HEK293 (cell line): ENCODE measurements around the gene MMP14.

Experiments
- CTCF ChIA-PET: fragments of 350-600 bp; formaldehyde crosslinking; extraction: SDS; loops from one replicate; lab custom pipeline; 2021; ENCODE audit warnings: antibody characterized with exemption; lab: Yijun Ruan, JAX
- POLR2A ChIA-PET: fragments of 300-600 bp; formaldehyde crosslinking; extraction: SDS; loops from one replicate; lab custom pipeline; 2020; ENCODE audit warnings: antibody characterized with exemption, inconsistent platforms; lab: Yijun Ruan, JAX
- H3K27ac ChIP-seq: fragments of 200-500 bp; sonication (Bioruptor generic); 2 replicates; pipeline ENCODE4 v1.5.1; 2014; ENCODE audit warnings: low read depth, low read length, control low read depth, inconsistent platforms; ENCODE audit errors: extremely low read depth
- H3K36me3 ChIP-seq, 2 experiments: fragments of 200-500 bp in 1 of 2; sonication (Bioruptor generic) in 1 of 2; 1 replicate in 1 of 2; 2 replicates in 1 of 2; pipeline ENCODE4 v1.5.1; 2014 to 2017; ENCODE audit warnings: inconsistent platforms in 2 of 2, low read length in 2 of 2; ENCODE audit not compliant: control insufficient read depth in 2 of 2, insufficient read depth in 1 of 2
- H3K4me1 ChIP-seq: fragments of 200-500 bp; sonication (Bioruptor generic); 2 replicates; pipeline ENCODE4 v1.5.1; 2014; ENCODE audit warnings: mild to moderate bottlenecking, low read length, inconsistent platforms; ENCODE audit not compliant: control insufficient read depth, insufficient read depth
- H3K4me3 ChIP-seq: 2 replicates; pipeline ENCODE4 v1.5.1; 2011; ENCODE audit warnings: low read depth, mild to moderate bottlenecking, control low read depth, low read length, moderate library complexity
- H3K9me3 ChIP-seq: fragments of 200-500 bp; sonication (Bioruptor generic); 2 replicates; pipeline ENCODE4 v1.5.1; 2014; ENCODE audit warnings: low read depth, low read length, inconsistent platforms; ENCODE audit not compliant: control insufficient read depth, insufficient read depth
- KLF1 ChIP-seq: fragments of 450-650 bp; formaldehyde crosslinking; IDR thresholded peaks from 2 replicates; pipeline ENCODE4 v1.5.1; 2016; ENCODE audit warnings: missing biosample characterization, missing genetic modification characterization
- OVOL3 ChIP-seq: fragments of 450-650 bp; formaldehyde crosslinking; IDR thresholded peaks from 2 replicates; pipeline ENCODE4 v1.5.1; 2016; ENCODE audit warnings: missing biosample characterization, missing genetic modification characterization
- SCRT1 ChIP-seq: fragments of 450-650 bp; formaldehyde crosslinking; IDR thresholded peaks from 2 replicates; pipeline ENCODE4 v1.5.1; 2016; ENCODE audit warnings: missing biosample characterization, missing genetic modification characterization, borderline replicate concordance
- WT1 ChIP-seq: fragments of 450-650 bp; formaldehyde crosslinking; IDR thresholded peaks from 2 replicates; pipeline ENCODE4 v1.5.1; 2016; ENCODE audit warnings: missing biosample characterization, missing genetic modification characterization
- ZFP37 ChIP-seq: fragments of 450-650 bp; formaldehyde crosslinking; IDR thresholded peaks from 2 replicates; pipeline ENCODE4 v1.5.1; 2016; ENCODE audit warnings: missing biosample characterization, missing genetic modification characterization
- ZFP41 ChIP-seq: fragments of 450-650 bp; formaldehyde crosslinking; IDR thresholded peaks from 2 replicates; pipeline ENCODE4 v1.5.1; 2016; ENCODE audit warnings: missing biosample characterization, missing genetic modification characterization, borderline replicate concordance
- ZNF146 ChIP-seq: fragments of 450-650 bp; formaldehyde crosslinking; IDR thresholded peaks from 2 replicates; pipeline ENCODE4 v1.5.1; 2016; ENCODE audit warnings: missing biosample characterization, missing genetic modification characterization
- ZNF169 ChIP-seq: fragments of 450-650 bp; formaldehyde crosslinking; IDR thresholded peaks from 2 replicates; pipeline ENCODE4 v1.5.1; 2016; ENCODE audit warnings: missing biosample characterization, missing genetic modification characterization
- ZNF174 ChIP-seq: fragments of 450-650 bp; formaldehyde crosslinking; IDR thresholded peaks from 2 replicates; pipeline ENCODE4 v1.5.0; 2017; ENCODE audit warnings: missing biosample characterization, mild to moderate bottlenecking, missing genetic modification characterization
- ZNF341 ChIP-seq: fragments of 450-650 bp; formaldehyde crosslinking; IDR thresholded peaks from 2 replicates; pipeline ENCODE4; 2016; ENCODE audit warnings: low read depth, missing biosample characterization, missing genetic modification characterization
- ZNF37A ChIP-seq: fragments of 450-650 bp; IDR thresholded peaks from 2 replicates; pipeline ENCODE4 v1.5.1; 2018; ENCODE audit warnings: missing biosample characterization, missing genetic modification characterization
- ZNF404 ChIP-seq: fragments of 450-650 bp; formaldehyde crosslinking; IDR thresholded peaks from 2 replicates; pipeline ENCODE4 v1.5.1; 2017; ENCODE audit warnings: missing biosample characterization, missing genetic modification characterization
- ZNF558 ChIP-seq: fragments of 450-650 bp; formaldehyde crosslinking; IDR thresholded peaks from 2 replicates; pipeline ENCODE4 v1.5.1; 2016; ENCODE audit warnings: missing biosample characterization, missing genetic modification characterization
- ZNF561 ChIP-seq: fragments of 450-650 bp; IDR thresholded peaks from 2 replicates; pipeline ENCODE4 v1.5.1; 2018; ENCODE audit warnings: missing biosample characterization, missing genetic modification characterization, borderline replicate concordance
- ZNF837 ChIP-seq: fragments of 450-650 bp; formaldehyde crosslinking; IDR thresholded peaks from 2 replicates; pipeline ENCODE4 v1.5.1; 2016; ENCODE audit warnings: missing biosample characterization, missing genetic modification characterization
- TF ChIP-seq, protein P1 (sequence below): fragments of 450-650 bp; formaldehyde crosslinking; IDR thresholded peaks from 2 replicates; pipeline ENCODE4 v1.5.1; 2017; ENCODE audit warnings: missing biosample characterization, missing genetic modification characterization
- TF ChIP-seq, protein P2 (sequence below): fragments of 450-650 bp; formaldehyde crosslinking; conservative IDR thresholded peaks from 2 replicates; pipeline ENCODE4 v1.5.1; 2016; ENCODE audit warnings: low read depth, missing biosample characterization, missing genetic modification characterization
- TF ChIP-seq, protein P3 (sequence below): fragments of 450-650 bp; formaldehyde crosslinking; IDR thresholded peaks from 2 replicates; pipeline ENCODE4 v1.5.1; 2016; ENCODE audit warnings: missing biosample characterization, missing genetic modification characterization

The MMP14 gene

DNA sequence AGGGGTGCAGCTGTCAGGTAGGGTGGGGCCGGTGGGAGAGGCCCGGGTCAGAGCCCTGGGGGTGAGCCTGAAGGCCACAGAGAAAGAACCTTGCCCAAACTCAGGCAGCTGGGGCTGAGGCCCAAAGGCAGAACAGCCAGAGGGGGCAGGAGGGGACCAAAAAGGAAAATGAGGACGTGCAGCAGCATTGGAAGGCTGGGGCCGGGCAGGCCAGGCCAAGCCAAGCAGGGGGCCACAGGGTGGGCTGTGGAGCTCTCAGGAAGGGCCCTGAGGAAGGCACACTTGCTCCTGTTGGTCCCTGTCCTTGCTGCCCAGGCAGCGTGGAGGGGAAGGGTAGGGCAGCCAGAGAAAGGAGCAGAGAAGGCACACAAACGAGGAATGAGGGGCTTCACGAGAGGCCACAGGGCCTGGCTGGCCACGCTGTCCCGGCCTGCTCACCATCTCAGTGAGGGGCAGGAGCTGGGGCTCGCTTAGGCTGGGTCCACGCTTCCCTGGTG, 10.5 kb downstream of the MMP14 start:
- CTCF ChIA-PET, result interaction anchor here (9.7 kb wide), 1 partner anchor 24 kb away, joined by 115 read pairs; no protein-coding TSS in a partner anchor
- no peak for TF ChIP-seq ZNF558 (tag by site-specific recombination)
- no peak for TF ChIP-seq ZNF174 (tag by site-specific recombination)
- TF ChIP-seq ZNF341 (tag by site-specific recombination), result 0 out of 2 replicates have a peak, but pooled peaks have one; percentile 33
- Histone ChIP-seq H3K4me1 (no peaks in the 10 kb centered on the region), H3K36me3 (no peaks in the 10 kb centered on the region; a peak in 1 of 3 replicates), H3K9me3 (no peaks in the 10 kb centered on the region), H3K4me3 (no peak overlapping the region), H3K27ac (no peak overlapping the region)
- POLR2A ChIA-PET, result interaction anchor here (0.9 kb wide), 1 partner anchor 12 kb away, joined by 3 read pairs; no protein-coding TSS in a partner anchor

DNA sequence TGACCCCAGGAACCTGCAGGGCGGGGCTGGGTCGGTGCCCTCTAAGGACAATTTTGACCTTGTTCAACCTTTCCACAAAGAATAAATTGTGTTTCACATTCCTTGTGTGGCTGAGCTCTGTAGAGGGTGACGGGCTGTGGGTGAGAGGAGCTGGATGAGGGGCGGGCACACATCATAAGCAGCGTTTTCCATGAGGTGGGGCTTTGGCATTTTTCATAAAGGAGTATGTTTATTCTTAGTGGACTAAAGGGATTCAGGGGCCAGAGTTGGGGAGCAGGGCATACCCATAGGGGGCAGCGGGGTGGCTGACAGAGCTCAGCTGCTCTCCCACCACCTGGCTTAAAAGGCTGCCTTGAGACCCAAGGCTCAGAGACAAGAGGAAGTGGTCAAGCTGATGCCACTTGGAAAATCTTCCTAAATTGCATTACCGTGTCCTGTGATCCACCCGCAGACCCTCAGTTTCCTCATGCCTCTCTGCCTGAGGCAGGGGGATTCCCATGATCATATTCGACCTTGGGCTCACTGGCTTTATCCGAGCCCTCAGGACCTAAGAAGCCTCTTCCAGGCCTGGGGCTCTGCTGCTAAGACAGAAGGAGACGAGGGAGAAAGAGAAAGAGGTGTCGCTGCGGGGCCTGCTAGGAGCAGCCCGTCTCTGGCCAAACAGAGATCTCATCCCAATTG, 11.4 kb downstream of the MMP14 start:
- H3K4me1 ChIP-seq, result no peaks in the 10 kb centered on the region
- POLR2A ChIA-PET, result interaction anchor here (0.9 kb wide), 1 partner anchor 13 kb away, joined by 3 read pairs; no protein-coding TSS in a partner anchor
- H3K4me3 ChIP-seq, result no peak overlapping the region
- H3K27ac ChIP-seq, result no peak overlapping the region
- no peaks in the 10 kb centered on the region; a peak in 1 of 3 replicates for H3K36me3 ChIP-seq
- no peaks in the 10 kb centered on the region for H3K9me3 ChIP-seq
- CTCF ChIA-PET, result interaction anchor here (1.0 to 9.7 kb wide), 3 partner anchors 25 to 291 kb away, joined by 3 to 115 read pairs (median 6); no protein-coding TSS in a partner anchor
- TF ChIP-seq ZFP37 (tag by site-specific recombination) (no peak), WT1 (no peak), KLF1 (tag by site-specific recombination) (no peak), OVOL3 (tag by site-specific recombination) (no peak), ZNF169 (tag by site-specific recombination) (no peak), ZNF561 (tag by site-specific recombination) (no peak)
- TF ChIP-seq, protein P1, sequence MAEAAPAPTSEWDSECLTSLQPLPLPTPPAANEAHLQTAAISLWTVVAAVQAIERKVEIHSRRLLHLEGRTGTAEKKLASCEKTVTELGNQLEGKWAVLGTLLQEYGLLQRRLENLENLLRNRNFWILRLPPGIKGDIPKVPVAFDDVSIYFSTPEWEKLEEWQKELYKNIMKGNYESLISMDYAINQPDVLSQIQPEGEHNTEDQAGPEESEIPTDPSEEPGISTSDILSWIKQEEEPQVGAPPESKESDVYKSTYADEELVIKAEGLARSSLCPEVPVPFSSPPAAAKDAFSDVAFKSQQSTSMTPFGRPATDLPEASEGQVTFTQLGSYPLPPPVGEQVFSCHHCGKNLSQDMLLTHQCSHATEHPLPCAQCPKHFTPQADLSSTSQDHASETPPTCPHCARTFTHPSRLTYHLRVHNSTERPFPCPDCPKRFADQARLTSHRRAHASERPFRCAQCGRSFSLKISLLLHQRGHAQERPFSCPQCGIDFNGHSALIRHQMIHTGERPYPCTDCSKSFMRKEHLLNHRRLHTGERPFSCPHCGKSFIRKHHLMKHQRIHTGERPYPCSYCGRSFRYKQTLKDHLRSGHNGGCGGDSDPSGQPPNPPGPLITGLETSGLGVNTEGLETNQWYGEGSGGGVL, result no peak
- TF ChIP-seq, protein P2, sequence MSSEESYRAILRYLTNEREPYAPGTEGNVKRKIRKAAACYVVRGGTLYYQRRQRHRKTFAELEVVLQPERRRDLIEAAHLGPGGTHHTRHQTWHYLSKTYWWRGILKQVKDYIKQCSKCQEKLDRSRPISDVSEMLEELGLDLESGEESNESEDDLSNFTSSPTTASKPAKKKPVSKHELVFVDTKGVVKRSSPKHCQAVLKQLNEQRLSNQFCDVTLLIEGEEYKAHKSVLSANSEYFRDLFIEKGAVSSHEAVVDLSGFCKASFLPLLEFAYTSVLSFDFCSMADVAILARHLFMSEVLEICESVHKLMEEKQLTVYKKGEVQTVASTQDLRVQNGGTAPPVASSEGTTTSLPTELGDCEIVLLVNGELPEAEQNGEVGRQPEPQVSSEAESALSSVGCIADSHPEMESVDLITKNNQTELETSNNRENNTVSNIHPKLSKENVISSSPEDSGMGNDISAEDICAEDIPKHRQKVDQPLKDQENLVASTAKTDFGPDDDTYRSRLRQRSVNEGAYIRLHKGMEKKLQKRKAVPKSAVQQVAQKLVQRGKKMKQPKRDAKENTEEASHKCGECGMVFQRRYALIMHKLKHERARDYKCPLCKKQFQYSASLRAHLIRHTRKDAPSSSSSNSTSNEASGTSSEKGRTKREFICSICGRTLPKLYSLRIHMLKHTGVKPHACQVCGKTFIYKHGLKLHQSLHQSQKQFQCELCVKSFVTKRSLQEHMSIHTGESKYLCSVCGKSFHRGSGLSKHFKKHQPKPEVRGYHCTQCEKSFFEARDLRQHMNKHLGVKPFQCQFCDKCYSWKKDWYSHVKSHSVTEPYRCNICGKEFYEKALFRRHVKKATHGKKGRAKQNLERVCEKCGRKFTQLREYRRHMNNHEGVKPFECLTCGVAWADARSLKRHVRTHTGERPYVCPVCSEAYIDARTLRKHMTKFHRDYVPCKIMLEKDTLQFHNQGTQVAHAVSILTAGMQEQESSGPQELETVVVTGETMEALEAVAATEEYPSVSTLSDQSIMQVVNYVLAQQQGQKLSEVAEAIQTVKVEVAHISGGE (tag by site-specific recombination), result no peak

DNA sequence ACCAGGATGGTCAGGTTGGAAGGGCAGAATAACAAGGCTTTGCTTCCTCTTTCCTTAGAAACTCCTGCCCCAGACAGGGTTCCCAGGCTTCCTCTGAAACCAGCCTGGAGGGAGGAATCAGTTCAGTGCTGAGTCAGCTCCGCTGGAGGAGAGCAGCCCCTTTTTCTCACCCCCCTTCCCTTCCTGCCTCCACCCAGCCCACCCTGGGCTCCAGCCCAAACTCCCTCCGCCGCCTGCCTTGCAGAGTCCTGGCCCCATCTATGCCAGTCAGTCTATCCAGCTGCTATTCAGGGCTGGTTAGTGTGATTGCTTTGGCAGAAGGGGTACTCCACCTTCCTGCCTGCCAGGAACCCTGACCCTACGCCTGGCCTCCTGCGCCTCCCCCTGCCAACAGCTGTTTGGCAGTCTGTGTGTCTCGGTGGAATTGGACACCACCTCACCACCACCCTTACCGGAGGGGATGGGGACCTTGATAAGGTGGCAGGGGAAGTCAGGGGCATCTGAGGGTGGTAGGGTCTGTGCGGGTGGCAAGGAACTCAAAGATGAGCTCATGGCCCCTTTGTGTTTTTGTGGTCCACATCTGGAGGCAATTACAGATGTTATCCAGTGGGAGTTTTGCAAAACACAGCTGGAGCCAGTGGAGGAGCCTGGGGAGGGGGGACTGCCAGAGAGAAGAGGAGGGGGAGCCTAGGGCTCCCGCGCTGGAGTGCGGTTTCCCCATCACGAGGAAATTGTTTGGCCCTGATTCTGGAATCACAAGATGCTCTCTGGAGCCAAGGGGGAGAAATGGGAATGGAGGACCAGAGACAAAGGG, 12.2 kb downstream of the MMP14 start:
- ChIA-PET CTCF (interaction anchor here (0.6 to 9.7 kb wide), 4 partner anchors 12 to 292 kb away, joined by 3 to 115 read pairs (median 4); no protein-coding TSS in a partner anchor), POLR2A (interaction anchor here (0.6 kb wide), 1 partner anchor 22 kb away, joined by 3 read pairs; no protein-coding TSS in a partner anchor)
- no peak overlapping the region for H3K4me3 ChIP-seq
- no peak overlapping the region for H3K27ac ChIP-seq
- no peaks in the 10 kb centered on the region for H3K4me1 ChIP-seq
- H3K9me3 ChIP-seq, result no peaks in the 10 kb centered on the region
- H3K36me3 ChIP-seq, result no peaks in the 10 kb centered on the region; a peak in 1 of 3 replicates
- TF ChIP-seq ZNF146 (tag by site-specific recombination), result no peak
- TF ChIP-seq SCRT1 (tag by site-specific recombination), result no peak
- TF ChIP-seq ZNF837 (tag by site-specific recombination), result no peak
- TF ChIP-seq ZNF404, result no peak
- TF ChIP-seq, protein P3, sequence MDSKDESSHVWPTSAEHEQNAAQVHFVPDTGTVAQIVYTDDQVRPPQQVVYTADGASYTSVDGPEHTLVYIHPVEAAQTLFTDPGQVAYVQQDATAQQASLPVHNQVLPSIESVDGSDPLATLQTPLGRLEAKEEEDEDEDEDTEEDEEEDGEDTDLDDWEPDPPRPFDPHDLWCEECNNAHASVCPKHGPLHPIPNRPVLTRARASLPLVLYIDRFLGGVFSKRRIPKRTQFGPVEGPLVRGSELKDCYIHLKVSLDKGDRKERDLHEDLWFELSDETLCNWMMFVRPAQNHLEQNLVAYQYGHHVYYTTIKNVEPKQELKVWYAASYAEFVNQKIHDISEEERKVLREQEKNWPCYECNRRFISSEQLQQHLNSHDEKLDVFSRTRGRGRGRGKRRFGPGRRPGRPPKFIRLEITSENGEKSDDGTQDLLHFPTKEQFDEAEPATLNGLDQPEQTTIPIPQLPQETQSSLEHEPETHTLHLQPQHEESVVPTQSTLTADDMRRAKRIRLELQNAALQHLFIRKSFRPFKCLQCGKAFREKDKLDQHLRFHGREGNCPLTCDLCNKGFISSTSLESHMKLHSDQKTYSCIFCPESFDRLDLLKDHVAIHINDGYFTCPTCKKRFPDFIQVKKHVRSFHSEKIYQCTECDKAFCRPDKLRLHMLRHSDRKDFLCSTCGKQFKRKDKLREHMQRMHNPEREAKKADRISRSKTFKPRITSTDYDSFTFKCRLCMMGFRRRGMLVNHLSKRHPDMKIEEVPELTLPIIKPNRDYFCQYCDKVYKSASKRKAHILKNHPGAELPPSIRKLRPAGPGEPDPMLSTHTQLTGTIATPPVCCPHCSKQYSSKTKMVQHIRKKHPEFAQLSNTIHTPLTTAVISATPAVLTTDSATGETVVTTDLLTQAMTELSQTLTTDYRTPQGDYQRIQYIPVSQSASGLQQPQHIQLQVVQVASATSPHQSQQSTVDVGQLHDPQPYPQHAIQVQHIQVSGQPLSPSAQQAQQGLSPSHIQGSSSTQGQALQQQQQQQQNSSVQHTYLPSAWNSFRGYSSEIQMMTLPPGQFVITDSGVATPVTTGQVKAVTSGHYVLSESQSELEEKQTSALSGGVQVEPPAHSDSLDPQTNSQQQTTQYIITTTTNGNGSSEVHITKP (tag by site-specific recombination), result peak; percentile 83; the same call in 1 of the 2 replicates
- no peak for TF ChIP-seq ZNF37A (tag by site-specific recombination)
- no peak for TF ChIP-seq ZFP41 (tag by site-specific recombination)
